K562 (cell line): ENCODE data around the gene GAPVD1. TPM values are rescaled to one million over a fixed set of nuclear protein-coding genes. Genes with fewer than 3 reads are reported as not detected.

ENCODE experiments used
- BCLAF1 ChIP-seq, 2 experiments: fragments of 450-650 bp in 1 of 2; IDR thresholded peaks; 2 replicates each; pipeline ENCODE4 v1.6.1; 2011 to 2017; ENCODE audit warnings: low read depth in 2 of 2, antibody characterized with exemption in 1 of 2, borderline replicate concordance in 1 of 2, low read length in 1 of 2, mild to moderate bottlenecking in 1 of 2, mixed read lengths in 1 of 2; ENCODE audit not compliant: control insufficient read depth in 1 of 2
- CBFA2T3 ChIP-seq: fragments of 450-650 bp; IDR thresholded peaks from 2 replicates; pipeline ENCODE4 v1.6.1; 2017
- ELF1 ChIP-seq: fragments of 200-800 bp; sonication (Bioruptor generic); IDR thresholded peaks from 2 replicates; pipeline ENCODE4 v1.6.1; 2016; ENCODE audit warnings: missing genetic modification characterization, missing compliant biosample characterization
- ESRRB ChIP-seq: fragments of 250-450 bp; sonication (Bioruptor Pico); IDR thresholded peaks from 2 replicates; pipeline ENCODE4 v1.5.0; 2020; ENCODE audit warnings: mild to moderate bottlenecking, moderate library complexity, borderline replicate concordance
- SPI1 ChIP-seq: IDR thresholded peaks from 2 replicates; pipeline ENCODE4 v1.6.1; 2011; ENCODE audit warnings: low read depth, low read length, control low read depth, borderline replicate concordance
- TRIM24 ChIP-seq, 2 experiments: fragments of 450-650 bp; IDR thresholded peaks; 2 replicates each; pipeline ENCODE4 v1.6.1; 2016
- ZBTB17 ChIP-seq: fragments of 450-650 bp; formaldehyde crosslinking; IDR thresholded peaks from 2 replicates; pipeline ENCODE4 v1.4.0; 2020; ENCODE audit warnings: mild to moderate bottlenecking
- polyA plus RNA-seq, 8 experiments: library from polyadenylated mRNA; depleted of rRNA in 4 of 8; stranded (reverse) in 5 of 8; unstranded in 3 of 8; fragments of >200 nt; fragmentation: Nextera tagmentation in 2 of 8; fragmentation: Illumina TruSeq in 1 of 8; extraction: Ambion mirVana in 2 of 8; extraction: Trizol in 1 of 8; gene quantifications; 2 replicates each; pipeline versions ENCODE4 v1.2.1 to v1.2.3, GENCODE V29; 2011 to 2014; ENCODE audit warnings: inconsistent platforms in 1 of 8, missing spikeins in 1 of 8
- total RNA-seq, 7 experiments: library from RNA; depleted of rRNA in 6 of 7; stranded (reverse); fragments of >200 nt in 6 of 7; fragmentation: Illumina TruSeq in 2 of 7; extraction: Trizol in 2 of 7; gene quantifications; 2 replicates each; pipeline versions ENCODE4 v1.2.1 to v1.2.3, GENCODE V29; 2011 to 2021; ENCODE audit warnings: low replicate concordance in 1 of 7
- TF ChIP-seq, protein P1 (sequence below): fragments of 450-650 bp; IDR thresholded peaks from 2 replicates; pipeline ENCODE4 v1.6.1; 2016; ENCODE audit warnings: mild to moderate bottlenecking, moderate library complexity
- TF ChIP-seq, protein P2 (sequence below): fragments of 450-650 bp; conservative IDR thresholded peaks from 2 replicates; pipeline ENCODE4 v1.6.1; 2016; ENCODE audit warnings: missing genetic modification characterization, low read depth, mild to moderate bottlenecking, control low read depth, missing compliant biosample characterization

GAPVD1 gene
- total and polyA plus RNA-seq, 9 of the 15 experiments (the other 6 are each of a cell fraction or from before 2014, with no cell fraction given): 9.5 to 66.1 (median 45.5) TPM

GRCh38 chr9:125241863-125242739, 19.5 kb upstream of the GAPVD1 start (continued):
- TF ChIP-seq, protein P1, sequence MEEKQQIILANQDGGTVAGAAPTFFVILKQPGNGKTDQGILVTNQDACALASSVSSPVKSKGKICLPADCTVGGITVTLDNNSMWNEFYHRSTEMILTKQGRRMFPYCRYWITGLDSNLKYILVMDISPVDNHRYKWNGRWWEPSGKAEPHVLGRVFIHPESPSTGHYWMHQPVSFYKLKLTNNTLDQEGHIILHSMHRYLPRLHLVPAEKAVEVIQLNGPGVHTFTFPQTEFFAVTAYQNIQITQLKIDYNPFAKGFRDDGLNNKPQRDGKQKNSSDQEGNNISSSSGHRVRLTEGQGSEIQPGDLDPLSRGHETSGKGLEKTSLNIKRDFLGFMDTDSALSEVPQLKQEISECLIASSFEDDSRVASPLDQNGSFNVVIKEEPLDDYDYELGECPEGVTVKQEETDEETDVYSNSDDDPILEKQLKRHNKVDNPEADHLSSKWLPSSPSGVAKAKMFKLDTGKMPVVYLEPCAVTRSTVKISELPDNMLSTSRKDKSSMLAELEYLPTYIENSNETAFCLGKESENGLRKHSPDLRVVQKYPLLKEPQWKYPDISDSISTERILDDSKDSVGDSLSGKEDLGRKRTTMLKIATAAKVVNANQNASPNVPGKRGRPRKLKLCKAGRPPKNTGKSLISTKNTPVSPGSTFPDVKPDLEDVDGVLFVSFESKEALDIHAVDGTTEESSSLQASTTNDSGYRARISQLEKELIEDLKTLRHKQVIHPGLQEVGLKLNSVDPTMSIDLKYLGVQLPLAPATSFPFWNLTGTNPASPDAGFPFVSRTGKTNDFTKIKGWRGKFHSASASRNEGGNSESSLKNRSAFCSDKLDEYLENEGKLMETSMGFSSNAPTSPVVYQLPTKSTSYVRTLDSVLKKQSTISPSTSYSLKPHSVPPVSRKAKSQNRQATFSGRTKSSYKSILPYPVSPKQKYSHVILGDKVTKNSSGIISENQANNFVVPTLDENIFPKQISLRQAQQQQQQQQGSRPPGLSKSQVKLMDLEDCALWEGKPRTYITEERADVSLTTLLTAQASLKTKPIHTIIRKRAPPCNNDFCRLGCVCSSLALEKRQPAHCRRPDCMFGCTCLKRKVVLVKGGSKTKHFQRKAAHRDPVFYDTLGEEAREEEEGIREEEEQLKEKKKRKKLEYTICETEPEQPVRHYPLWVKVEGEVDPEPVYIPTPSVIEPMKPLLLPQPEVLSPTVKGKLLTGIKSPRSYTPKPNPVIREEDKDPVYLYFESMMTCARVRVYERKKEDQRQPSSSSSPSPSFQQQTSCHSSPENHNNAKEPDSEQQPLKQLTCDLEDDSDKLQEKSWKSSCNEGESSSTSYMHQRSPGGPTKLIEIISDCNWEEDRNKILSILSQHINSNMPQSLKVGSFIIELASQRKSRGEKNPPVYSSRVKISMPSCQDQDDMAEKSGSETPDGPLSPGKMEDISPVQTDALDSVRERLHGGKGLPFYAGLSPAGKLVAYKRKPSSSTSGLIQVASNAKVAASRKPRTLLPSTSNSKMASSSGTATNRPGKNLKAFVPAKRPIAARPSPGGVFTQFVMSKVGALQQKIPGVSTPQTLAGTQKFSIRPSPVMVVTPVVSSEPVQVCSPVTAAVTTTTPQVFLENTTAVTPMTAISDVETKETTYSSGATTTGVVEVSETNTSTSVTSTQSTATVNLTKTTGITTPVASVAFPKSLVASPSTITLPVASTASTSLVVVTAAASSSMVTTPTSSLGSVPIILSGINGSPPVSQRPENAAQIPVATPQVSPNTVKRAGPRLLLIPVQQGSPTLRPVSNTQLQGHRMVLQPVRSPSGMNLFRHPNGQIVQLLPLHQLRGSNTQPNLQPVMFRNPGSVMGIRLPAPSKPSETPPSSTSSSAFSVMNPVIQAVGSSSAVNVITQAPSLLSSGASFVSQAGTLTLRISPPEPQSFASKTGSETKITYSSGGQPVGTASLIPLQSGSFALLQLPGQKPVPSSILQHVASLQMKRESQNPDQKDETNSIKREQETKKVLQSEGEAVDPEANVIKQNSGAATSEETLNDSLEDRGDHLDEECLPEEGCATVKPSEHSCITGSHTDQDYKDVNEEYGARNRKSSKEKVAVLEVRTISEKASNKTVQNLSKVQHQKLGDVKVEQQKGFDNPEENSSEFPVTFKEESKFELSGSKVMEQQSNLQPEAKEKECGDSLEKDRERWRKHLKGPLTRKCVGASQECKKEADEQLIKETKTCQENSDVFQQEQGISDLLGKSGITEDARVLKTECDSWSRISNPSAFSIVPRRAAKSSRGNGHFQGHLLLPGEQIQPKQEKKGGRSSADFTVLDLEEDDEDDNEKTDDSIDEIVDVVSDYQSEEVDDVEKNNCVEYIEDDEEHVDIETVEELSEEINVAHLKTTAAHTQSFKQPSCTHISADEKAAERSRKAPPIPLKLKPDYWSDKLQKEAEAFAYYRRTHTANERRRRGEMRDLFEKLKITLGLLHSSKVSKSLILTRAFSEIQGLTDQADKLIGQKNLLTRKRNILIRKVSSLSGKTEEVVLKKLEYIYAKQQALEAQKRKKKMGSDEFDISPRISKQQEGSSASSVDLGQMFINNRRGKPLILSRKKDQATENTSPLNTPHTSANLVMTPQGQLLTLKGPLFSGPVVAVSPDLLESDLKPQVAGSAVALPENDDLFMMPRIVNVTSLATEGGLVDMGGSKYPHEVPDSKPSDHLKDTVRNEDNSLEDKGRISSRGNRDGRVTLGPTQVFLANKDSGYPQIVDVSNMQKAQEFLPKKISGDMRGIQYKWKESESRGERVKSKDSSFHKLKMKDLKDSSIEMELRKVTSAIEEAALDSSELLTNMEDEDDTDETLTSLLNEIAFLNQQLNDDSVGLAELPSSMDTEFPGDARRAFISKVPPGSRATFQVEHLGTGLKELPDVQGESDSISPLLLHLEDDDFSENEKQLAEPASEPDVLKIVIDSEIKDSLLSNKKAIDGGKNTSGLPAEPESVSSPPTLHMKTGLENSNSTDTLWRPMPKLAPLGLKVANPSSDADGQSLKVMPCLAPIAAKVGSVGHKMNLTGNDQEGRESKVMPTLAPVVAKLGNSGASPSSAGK: no peak
- TF ChIP-seq ZBTB17 (CRISPR knock-in tag): peak; percentile 24; the same call in 1 of the 2 replicates
- TF ChIP-seq ESRRB (CRISPR knock-in tag): no peak
- TF ChIP-seq SPI1: peak; percentile 32; the same call in 1 of the 2 replicates
- TF ChIP-seq, protein P2, sequence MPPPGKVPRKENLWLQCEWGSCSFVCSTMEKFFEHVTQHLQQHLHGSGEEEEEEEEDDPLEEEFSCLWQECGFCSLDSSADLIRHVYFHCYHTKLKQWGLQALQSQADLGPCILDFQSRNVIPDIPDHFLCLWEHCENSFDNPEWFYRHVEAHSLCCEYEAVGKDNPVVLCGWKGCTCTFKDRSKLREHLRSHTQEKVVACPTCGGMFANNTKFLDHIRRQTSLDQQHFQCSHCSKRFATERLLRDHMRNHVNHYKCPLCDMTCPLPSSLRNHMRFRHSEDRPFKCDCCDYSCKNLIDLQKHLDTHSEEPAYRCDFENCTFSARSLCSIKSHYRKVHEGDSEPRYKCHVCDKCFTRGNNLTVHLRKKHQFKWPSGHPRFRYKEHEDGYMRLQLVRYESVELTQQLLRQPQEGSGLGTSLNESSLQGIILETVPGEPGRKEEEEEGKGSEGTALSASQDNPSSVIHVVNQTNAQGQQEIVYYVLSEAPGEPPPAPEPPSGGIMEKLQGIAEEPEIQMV (tag): no peak
- no peak for TF ChIP-seq BCLAF1 (IDR thresholded peaks at IDR 0.05; ENCODE audit: borderline replicate concordance in 1 of 2, control insufficient read depth in 1 of 2, low read depth in 2 of 2, low read length in 1 of 2)
- no peak for TF ChIP-seq CBFA2T3
- no peak for TF ChIP-seq TRIM24 (IDR thresholded peaks at IDR 0.05)
- 0 out of 2 replicates have a peak, but pooled peaks have one; percentile 13 for TF ChIP-seq ELF1 (tag)
